GM18873 (cell line): ENCODE measurements around the gene SLC40A1.

ENCODE experiments used
- ATAC-seq: cut with Tn5 transposase; IDR thresholded peaks from one replicate; pipeline ENCODE4 v1.9.1; 2021; ENCODE audit warnings: mild to moderate bottlenecking, moderate library complexity, moderate number of reproducible peaks; ENCODE audit not compliant: unreplicated experiment, low FRiP score

SLC40A1 gene

DNA sequence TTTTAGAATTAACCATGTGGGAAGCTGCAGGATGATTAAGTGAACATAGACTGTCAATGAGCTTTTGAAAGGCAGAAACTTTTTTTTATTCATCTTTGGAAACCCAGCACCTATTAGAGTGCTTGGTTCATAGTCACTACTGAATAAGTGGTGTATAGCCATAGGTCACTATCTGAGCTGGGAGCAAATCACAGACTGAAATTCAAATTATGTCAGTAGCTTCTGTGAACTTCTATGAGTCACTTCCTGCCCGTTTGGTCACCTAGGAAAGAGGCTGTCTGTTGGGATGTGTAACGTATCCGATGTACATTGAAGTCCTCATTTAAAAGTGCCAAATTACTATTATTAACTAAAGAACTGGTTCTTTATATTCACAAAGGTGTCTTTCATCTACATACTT is 20.5 kb upstream of the SLC40A1 start:
- no peak for ATAC-seq

DNA sequence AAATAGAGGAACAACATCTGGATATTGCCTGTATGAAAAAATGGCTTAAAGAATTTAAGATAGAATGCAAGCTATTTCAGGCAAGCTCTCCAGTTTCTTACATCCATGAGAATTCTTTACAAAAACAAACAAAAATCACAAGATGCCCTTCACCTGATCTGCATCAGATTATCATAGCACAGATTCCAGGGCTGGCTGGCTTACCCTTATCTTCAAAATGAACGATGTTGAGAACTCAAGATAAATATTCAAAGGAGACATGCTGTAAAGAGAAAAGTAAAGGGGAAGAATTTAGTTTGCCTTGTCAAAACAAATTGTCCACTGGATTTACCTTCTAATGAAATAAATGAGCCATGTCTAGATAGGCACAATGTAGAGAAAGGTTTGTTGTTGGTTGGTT is 18.7 kb upstream of the SLC40A1 start:
- no peak for ATAC-seq

DNA sequence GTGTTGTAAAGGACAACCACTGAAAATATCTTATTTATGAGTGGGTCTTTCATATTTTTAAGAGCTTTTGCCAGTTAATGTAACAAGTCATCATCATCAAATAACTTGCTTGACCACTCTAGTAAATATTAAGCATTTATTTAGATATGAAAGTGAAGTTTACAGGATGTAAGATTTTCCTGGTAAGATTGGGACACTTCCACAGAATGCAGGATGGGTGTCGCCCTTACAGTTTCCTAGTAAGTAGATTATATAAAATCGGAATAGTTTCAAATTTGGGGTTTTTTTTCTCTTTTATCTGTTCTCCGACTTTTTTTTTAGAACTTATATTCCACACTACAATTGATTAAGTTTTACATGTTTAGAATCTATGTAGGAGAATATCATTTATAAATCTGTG is 14.8 kb upstream of the SLC40A1 start:
- ATAC-seq: no peak

DNA sequence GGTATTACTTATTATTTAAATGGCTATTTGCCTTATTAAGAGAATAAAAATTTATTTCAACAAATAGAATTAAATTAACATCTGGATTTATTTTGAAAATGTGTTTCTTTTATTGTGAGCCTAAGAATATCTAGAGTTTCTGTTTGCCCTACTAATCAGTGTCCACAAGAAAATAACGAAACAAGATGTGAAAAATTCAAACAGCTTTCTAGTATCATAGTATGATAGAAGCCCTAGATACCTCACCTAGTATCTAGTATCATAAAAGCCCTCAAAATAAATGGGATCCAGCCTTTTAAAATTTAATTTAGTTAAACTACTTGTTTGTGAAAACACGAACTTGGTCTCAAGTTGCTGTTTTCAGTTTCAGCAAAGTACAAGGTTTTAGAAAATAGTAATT is 13.7 kb upstream of the SLC40A1 start:
- no peak for ATAC-seq

DNA sequence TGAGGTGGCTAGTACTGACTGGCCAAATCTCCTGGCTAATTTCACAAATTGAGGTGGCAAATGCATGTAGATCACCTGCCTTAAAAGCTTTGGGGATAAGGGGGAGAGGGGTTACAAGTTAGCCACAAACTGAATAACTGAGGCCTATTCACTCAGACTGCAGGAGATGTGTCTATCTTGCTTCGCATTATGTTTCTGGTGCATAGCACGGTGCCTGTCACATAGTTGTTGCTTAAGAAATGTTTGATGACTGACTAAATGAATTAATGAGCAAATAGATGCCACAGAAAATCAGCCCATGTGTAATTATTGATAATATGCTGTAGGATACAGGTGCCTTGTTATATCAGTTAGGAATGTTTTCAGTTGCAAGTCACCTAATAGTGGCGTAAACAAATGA is 12.5 kb upstream of the SLC40A1 start:
- ATAC-seq: no peak

DNA sequence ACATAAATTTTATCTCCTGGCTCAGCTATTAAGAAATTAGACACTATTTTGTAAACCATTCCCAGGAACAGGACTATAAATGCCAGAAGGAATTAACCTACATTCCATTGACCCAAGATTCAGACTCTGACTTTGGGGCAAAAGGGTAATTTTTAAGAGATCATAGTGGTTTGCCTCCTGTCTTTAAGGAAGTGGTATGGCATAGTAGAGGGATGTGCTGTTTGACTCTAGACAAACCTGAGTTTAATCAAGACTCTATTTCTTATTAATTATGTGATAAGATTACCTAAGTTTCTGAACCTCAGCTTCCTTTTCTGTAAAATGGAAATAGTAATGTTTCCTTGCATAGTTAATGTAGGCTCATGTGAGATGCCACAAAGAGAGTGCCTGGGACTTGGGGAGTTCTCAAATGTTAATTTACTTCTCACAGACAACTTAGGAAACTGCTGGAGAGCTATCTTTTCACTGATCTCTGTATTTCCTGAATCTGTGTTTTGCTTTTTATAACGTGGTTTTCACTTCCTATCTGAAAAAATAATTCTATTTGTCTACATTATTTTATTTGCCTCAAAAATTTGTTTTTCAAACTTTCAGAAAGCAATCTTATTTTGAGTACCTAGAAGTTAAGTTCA is 11.9 kb upstream of the SLC40A1 start:
- no peak for ATAC-seq

DNA sequence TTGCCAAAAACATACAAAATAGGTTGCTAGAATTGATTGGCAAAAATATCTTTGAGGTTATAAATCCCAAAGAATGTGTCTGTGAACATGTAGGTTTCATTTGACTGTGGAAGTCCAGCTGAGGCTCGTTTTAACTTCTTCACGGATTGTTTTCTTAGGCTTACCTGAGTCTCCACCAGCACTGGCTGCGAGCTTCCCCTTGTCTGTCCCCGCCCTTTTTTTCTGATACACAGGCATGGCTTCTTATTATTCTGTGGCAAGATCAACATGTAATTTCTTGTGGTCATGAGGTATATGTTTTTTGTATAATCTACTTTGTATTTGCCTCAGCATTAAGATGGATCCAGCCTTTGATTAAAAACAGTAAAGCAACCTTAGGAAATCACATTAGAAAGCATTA is 7.2 kb upstream of the SLC40A1 start:
- no peak for ATAC-seq

DNA sequence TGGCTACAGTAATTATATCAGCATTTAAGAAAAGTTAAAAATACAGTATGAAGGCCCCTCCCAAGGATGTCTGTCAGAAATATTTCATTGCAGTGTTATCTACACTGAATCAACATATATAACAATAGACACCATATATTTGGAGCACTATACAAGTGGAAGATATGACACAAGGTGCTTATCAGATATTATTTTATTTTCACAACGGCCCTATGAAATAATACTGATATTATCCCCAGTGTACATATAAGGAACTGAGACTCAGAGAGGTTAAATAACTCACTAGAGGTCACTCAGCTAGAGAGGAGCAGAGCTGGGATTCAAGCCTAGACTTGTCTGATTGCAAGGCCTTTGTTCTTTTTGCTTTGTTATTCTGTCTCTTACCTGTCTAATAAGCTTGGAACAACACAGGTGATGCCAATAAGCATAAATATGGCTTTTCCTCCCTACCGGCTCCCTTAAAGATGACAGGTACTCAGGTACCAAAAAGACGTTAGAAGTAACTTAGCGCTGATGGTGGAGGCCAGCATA is 4.7 kb upstream of the SLC40A1 start:
- no peak for ATAC-seq

DNA sequence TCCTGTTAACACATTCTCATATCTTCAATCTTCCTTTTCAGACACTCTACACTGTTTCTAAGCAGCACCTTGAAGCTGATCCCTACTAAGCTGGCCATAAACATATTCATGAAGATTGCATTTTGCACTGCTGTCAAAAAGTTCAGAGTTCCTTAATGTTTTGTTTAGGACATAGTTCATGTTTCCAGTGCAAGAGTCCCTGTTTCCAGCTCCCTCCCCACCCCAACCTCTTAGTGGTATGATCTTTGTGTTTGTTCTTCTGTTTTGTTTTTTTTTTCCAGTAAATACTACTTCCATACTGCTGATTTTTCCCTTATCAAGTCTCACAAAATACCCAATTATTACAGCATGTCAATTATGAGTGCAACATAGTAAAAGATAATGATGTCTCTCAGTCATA is 4.1 kb upstream of the SLC40A1 start:
- no peak for ATAC-seq

DNA sequence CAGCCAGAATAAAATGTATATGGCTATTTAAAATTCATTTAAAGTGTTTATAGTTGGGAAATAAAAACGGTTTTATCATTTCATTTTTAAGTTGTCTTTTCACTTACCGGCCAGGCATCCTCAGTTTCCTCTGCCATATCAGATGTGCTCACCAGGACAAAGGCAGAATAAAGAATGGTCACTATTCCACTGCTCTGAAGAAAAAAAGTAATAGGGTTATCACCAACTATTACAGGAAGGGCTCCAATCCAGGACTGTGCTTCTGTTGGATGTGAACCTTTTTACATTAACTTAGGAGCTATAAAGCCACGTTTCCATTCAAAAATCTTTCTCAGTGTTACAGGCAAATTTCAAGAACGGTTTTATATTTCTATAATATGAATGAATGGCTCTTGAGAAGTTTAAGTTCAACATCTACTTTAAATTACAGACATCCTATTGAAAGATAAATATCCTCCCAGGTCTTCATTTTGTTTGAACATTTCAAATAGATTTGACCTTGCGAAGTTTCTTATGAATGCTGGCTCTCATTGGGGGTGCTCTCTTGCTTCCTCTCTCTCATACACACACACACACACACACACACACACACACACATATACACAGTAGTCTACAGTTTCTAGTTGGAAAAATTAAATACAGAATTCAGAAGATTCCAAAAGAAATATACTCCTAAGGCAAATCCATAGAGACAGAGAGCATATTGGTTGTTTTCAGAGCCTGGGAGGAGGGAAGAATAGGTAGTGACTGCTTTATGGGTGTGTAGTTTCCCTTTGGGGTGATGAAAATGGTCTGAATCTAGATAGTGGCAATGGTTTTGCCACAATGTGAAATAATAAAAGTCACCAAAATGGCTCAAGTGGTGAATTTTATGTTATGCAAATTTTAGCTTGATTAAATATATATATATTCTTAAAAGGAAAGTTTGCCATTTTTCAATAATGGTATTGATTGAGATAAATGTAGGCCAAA is 2.9 kb upstream of the SLC40A1 start:
- no peak for ATAC-seq

DNA sequence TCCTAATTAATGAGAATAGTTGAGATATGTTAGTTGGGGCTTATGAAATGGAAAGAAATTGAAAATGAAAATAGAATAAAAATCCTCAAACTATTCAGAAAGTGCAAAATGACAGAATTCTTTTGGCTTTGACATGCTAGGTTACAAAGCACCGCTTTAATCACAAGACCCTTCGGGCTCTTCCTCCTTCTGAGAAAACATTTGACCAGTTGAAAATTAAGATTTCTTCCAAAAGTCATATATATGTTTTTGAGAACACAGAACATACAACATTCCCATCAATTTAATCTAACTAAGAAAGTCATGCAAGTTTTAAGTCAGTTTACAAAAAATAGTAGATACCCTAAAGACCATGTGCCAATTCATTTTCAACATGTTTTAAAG is 2.2 kb upstream of the SLC40A1 start:
- ATAC-seq: no peak

DNA sequence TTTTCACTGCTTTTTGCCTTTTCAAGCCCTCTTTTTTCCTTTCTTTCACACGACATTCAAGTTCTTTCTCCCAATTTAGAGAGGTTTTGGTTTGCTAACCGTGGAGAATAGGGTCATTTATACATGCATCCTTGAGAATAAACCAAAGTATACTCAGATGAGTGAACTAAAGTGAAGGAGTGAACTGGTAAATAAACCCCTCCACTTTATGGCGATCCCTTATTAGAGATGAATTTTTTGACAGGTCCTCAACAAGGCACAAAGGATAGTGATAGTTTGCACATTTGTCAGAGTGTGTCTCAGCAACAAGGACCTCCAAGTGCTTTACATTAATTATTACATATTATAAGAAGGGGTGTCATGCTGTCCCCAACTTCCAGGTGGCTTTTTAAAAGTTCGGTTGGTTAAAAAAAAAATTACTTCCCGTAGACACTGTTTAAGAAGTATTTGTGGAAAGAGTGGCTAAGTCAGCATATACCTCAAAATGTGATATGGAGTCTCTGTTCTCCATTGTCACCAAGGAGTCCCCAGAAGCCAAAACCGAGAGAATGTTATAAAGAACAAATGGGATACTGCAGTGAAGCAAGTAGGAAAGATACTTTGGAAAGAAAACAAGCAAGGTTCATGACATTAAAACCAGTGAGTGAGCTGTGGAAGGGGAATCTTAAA is 1.7 kb upstream of the SLC40A1 start:
- no peak for ATAC-seq

DNA sequence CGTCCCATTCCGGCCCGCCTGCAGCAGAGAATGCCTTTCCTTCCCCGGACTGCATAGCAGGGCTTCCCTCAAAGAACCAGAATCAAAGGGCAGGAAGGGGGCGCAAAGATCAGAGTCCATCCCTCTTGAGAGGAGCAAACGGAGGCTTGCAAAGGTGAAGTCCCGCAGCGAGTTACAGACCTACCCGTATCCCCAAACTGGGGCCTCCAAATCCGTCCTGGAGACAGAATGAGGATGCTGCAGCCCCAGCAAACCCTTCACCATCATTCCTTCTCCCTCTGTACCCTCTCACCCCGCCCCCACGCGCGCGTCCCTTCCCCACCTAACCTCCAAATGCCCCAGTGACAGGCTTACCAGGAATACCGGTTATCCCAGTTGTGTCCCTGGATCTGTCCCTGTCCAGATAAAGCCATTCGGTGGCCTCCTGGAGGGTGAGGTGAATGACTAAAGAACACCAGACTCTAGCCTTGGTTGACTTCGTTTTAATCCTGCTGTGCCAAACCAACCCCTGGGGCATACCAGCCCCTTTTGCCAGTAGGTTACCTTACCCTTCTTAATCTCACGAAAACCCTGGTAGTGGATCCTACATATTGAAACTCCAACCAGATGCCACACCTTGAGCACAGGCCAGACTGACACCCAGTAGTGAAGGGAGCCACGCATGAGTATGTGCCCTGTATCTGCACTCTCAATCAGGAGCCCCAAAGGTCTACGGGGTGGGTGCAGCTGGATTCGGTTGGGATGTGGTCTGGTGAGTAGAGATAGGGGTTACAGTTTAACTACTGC is 961 bp upstream of the SLC40A1 start:
- no peak for ATAC-seq

DNA sequence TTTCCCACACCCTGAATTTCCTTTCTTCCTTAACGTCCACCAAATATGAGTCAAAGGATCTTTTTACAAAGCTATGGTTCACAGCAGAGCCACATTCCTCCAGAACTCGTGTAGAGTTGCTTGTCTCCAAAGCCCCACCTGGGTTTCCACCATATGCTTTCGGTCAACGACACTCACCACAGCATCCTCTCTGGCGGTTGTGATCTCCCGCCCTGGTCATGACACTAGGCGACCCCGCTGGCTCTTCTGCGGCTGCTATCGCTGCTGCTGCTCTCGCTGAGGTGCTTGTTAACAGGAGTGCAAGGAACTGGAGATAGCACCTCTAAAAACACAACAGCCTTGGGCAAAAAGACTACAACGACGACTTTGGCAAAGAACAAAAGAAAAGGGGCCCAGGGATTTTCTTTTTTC is 340 bp downstream of the SLC40A1 start:
- no peak for ATAC-seq

DNA sequence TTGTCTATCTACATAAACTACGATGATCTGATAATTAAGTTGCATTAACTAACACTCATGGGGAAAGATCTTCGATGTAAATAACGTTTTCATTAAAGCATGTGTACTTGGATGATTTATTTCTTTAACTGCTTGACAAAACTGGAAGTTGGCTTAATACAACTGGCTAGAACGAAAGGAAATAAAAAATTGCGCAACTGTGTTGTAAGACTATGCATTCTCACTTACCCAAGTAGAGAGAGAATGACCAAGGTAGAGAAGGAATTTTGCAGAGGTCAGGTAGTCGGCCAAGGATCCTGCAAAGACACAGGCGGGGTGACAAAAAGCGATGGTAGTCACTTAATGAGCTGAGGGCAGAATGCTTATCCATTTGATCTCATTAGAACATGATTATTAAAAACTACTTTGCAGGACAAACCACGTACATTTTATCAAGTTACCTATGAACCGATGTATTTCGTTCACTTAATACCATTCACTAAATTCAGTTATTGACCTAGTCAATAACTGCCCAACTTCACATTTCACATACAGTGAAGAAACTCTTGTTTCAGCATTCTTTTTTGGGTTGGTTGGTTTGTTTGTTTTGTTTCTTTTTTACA is 900 bp downstream of the SLC40A1 start:
- no peak for ATAC-seq

DNA sequence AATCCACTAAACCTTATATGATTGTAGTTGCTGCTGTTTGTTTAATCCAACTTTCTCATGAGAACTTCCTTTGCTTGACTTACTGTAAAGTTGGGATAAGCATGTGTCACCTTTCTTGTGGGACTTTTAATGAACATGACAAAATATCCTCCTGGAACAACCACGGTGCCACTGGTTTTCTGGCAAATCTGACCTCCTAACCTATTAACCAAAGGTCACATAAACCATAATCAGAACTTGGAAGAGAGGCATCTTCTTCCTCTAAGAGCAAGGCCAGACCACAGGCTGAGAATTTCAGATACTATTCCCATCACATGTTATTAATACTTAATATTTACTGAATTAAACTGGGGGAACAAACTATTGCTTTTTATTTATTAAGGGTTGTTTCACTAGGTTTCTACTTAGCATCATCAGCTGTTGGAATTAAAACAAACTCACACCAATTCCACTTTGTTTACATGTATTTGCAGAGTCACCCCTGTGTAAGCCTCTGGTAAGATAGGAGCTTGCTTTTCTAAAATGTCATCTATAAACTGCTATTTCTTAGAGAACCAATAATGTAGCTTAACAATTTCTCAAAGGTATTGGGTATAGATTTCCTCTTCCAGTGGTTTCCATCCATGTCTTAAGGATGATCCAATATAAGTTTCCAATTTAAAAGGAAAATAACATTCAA is 2.2 kb downstream of the SLC40A1 start:
- ATAC-seq: no peak

DNA sequence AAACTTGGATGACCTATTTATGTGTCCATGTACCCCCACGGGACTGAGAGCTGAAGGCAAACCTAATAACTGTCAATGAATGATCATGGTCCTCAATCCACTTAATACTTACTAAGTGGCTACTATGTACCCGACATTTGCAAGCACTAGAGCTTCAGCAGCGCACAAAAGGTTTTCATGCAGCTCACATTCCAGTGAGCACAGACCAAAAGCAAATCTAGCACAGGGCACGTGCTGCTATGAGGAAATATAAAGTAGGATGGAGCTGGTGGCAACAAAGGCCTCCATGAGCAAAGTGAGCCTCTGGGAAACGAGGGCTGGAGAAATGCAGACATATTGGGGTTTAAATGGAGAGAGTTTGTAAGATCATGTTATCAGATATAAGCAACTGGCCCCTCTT is 3.5 kb downstream of the SLC40A1 start:
- ATAC-seq: no peak

DNA sequence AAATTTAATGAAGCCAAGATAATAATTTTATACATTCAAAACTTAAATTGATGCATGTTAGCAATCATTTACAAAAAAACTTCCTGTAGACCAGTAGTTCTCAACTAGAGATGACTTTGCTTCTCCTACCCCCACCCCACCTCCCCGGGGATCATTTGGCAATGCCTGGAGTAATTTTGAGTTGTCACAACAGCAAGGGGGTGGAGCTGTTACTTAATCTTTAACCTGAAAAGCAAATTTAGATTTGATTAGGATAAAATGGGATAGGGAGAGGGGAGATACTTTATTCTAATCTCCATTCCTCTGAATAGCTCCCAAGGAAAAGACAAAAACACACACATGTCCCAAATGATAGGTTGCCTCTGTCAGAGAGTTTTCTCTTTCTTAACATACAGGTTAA is 4.2 kb downstream of the SLC40A1 start:
- no peak for ATAC-seq

DNA sequence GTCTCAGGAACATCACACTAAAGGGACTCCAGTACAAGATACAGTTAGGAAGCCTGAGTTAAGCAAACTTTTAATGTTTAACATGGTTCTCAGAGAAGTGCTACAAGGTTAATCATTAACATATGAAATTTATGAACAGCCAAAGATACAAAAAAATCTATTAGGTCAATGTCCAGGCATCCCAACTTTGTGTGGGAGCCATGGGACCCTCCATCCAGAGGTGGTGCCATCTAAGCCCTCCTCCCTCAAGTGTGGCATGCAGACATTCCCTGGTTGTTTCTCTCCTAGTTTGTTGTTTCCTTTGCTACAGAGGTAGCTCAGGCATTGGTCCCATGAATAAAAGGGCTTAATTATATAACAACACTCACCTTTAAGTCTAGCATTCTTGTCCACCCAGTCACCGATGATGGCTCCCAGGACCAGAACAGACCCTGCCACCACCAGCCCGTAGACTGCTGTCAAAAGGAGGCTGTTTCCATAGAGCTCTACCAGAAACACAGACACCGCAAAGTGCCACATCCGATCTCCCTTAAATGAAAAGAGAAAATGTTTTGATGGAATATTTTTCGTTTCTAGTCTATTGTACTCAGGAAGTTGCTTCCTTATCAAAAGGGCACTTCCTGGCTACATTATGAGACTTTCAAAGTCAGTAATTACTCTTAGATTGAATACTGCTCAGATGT is 5.7 kb downstream of the SLC40A1 start:
- no peak for ATAC-seq
